PFSK-1 (cell line): ENCODE measurements around the gene GTF2F1.

Source experiments
- FOXP2 ChIP-seq: optimal IDR thresholded peaks from 2 replicates; pipeline ENCODE3; 2011; ENCODE audit warnings: borderline replicate concordance, control low read depth, inconsistent platforms; ENCODE audit not compliant: insufficient read depth; ENCODE audit errors: extremely low read length, extremely low read depth
- POLR2AphosphoS5 ChIP-seq: IDR thresholded peaks from 2 replicates; pipeline ENCODE4 v1.6.1; 2012; ENCODE audit warnings: low read depth, mild to moderate bottlenecking, control low read depth, low read length, moderate library complexity
- SIN3A ChIP-seq: IDR thresholded peaks from 2 replicates; pipeline ENCODE4 v1.6.1; 2012; ENCODE audit warnings: mild to moderate bottlenecking, low read length, moderate library complexity, borderline replicate concordance; ENCODE audit not compliant: insufficient read depth
- TAF1 ChIP-seq: IDR thresholded peaks from 2 replicates; pipeline ENCODE4 v1.6.1; 2012; ENCODE audit warnings: low read length, control low read depth, borderline replicate concordance; ENCODE audit not compliant: insufficient read depth
- TF ChIP-seq, protein P1 (sequence below), 2 experiments: IDR thresholded peaks; 2 replicates each; pipeline versions ENCODE4 v1.6.1 to v1.8.0; 2011 to 2012; ENCODE audit warnings: low read depth in 2 of 2, low read length in 2 of 2, control low read depth in 1 of 2, inconsistent platforms in 1 of 2, mild to moderate bottlenecking in 1 of 2, moderate library complexity in 1 of 2; ENCODE audit not compliant: insufficient read depth in 1 of 2

Gene GTF2F1

DNA sequence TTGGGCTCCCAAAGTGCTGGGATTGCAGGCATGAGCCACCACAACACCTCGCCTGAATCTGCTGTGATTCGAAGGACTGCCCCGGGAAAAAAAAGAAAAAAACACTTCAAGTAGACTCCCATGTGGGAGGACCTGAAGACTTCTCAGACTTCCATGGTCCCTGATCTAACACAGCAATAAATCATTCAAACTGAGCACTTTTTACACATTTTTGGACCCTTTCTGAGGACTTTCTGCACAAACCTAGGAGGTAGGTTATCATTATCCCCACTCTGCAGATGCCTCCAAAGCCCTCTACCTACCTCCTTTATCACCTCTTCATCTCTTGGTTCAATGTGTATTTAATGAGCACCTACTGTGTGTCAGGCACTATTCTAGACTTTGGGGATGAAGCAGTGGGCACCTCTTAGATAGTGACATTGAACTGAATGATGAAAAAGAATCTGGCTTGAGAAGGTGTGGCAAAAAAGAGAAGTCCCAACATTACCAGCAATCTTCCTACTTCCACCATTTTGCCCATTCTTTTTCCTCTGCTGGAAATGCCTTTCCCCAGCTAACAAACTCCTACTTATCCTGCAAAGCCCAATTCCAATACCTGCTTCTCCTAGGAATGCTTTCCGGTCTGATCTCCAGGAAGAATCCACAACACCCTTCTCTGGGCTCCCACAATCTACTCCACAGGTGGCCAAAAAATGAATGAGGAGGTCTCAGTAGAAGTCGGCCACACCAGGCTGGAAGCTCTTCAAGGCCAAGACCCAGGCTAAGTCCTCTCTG is 33.2 kb downstream of the GTF2F1 start:
- TF ChIP-seq TAF1 (no peak), POLR2AphosphoS5 (no peak), FOXP2 (no peak), SIN3A (no peak)
- TF ChIP-seq, protein P1, sequence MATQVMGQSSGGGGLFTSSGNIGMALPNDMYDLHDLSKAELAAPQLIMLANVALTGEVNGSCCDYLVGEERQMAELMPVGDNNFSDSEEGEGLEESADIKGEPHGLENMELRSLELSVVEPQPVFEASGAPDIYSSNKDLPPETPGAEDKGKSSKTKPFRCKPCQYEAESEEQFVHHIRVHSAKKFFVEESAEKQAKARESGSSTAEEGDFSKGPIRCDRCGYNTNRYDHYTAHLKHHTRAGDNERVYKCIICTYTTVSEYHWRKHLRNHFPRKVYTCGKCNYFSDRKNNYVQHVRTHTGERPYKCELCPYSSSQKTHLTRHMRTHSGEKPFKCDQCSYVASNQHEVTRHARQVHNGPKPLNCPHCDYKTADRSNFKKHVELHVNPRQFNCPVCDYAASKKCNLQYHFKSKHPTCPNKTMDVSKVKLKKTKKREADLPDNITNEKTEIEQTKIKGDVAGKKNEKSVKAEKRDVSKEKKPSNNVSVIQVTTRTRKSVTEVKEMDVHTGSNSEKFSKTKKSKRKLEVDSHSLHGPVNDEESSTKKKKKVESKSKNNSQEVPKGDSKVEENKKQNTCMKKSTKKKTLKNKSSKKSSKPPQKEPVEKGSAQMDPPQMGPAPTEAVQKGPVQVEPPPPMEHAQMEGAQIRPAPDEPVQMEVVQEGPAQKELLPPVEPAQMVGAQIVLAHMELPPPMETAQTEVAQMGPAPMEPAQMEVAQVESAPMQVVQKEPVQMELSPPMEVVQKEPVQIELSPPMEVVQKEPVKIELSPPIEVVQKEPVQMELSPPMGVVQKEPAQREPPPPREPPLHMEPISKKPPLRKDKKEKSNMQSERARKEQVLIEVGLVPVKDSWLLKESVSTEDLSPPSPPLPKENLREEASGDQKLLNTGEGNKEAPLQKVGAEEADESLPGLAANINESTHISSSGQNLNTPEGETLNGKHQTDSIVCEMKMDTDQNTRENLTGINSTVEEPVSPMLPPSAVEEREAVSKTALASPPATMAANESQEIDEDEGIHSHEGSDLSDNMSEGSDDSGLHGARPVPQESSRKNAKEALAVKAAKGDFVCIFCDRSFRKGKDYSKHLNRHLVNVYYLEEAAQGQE (IDR thresholded peaks at IDR 0.05; ENCODE audit: insufficient read depth in 1 of 2, low read depth in 2 of 2, low read length in 2 of 2): no peak

DNA sequence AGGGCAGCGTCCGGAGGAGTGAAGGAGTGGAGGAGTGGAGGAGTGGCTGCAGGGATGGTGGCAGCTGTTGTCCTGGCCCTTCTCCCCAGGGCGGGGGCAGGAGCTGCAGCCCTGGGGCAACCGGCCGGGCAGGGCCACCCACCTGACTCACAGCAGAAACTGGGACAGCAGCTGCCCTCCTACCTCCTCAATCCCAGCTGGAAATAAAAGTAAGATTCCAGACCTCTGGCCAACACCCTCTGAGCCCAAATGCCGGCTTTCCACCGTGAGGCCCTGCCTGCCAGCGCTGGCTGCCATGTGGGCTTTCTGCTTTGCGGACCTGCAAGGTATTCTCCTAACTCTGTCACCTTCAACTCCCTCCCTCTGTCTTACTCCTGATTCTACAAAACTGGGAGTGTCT is 35.0 kb downstream of the GTF2F1 start:
- TF ChIP-seq SIN3A (no peak), POLR2AphosphoS5 (no peak), TAF1 (no peak), FOXP2 (no peak)
- TF ChIP-seq, protein P1 (IDR thresholded peaks at IDR 0.05; ENCODE audit: insufficient read depth in 1 of 2, low read depth in 2 of 2, low read length in 2 of 2): no peak

DNA sequence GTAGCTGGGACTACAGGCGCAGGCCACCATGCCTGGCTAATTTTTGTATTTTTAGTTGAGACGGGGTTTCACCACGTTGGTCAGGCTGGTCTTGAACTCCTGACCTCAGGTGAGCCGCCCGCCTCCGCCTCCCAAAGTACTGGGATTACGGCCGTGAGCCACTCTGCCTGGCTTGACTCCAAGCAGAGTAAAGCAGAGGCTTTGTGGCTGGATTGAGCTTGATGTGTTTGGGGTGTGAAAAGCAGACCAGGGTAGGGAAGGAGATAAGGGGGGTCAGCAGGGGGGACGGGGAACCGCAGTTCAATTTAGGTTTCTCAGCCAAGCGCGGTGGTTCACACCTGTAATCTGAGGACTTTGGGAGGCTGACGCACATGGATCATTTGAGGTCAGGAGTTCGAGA is 35.8 kb downstream of the GTF2F1 start:
- TF ChIP-seq FOXP2 (no peak), SIN3A (no peak), TAF1 (no peak), POLR2AphosphoS5 (no peak)
- TF ChIP-seq, protein P1 (IDR thresholded peaks at IDR 0.05; ENCODE audit: insufficient read depth in 1 of 2, low read depth in 2 of 2, low read length in 2 of 2): no peak

DNA sequence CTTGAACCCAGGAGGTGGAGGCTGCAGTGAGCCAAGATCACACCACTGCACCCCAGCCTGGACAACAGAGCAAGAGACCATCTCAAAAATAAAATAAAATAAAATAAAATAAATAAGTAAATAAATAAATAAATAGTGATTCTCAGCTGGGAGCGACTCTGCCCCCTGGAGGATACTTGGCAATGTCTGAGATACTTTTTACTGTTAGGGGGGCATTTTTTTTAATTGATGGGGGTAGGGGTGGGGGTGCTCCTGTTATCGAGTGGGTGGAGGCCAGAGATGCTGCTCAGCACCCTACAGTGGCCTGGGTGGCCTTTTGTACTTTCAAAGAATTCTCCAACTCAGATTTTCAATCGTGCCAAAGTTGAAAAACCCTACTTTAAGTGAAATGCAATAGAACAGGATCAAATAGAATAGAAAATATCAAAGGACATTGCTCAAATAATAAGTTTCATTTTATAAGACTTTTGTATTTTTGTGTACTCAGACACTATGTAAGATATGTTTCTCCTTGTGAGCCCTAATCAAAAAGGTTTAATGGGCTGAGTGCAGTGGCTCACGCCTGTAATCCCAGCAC is 38.8 kb downstream of the GTF2F1 start:
- TF ChIP-seq SIN3A: no peak
- no peak for TF ChIP-seq FOXP2
- TF ChIP-seq TAF1: no peak
- TF ChIP-seq POLR2AphosphoS5: no peak
- TF ChIP-seq, protein P1 (IDR thresholded peaks at IDR 0.05; ENCODE audit: insufficient read depth in 1 of 2, low read depth in 2 of 2, low read length in 2 of 2): no peak
